ENCODE measurements around the gene HDAC2.

GRCh38 chr6:113920663-113921267 is 50.2 kb downstream of the HDAC2 start:
- no peak for TF ChIP-seq CTCF (IDR thresholded peaks at IDR 0.05; ENCODE audit: low read length)
- TF ChIP-seq EZH2 (optimal IDR thresholded peaks at IDR 0.05; ENCODE audit: low read depth, low read length) = no peak

Measured in MM.1S (cell line).